Activated naive CD8-positive, alpha-beta T cell treated with anti-CD3 and anti-CD28 coated beads for 36 hours (primary cell): ENCODE measurements around the gene NELL1. TPM values are rescaled to one million over a fixed set of nuclear protein-coding genes. Genes with fewer than 3 reads are reported as not detected.

Experiments used
- DNase-seq: peaks from one replicate; pipeline ENCODE4 v3.0.0; 2021
- H3K27ac Mint-ChIP-seq: one replicate; pipeline ENCODE4 v1.8.0; 2022; ENCODE audit warnings: mild to moderate bottlenecking, moderate library complexity, mixed read lengths
- H3K27me3 Mint-ChIP-seq: one replicate; pipeline ENCODE4 v1.8.0; 2022; ENCODE audit warnings: mild to moderate bottlenecking, mixed read lengths
- H3K36me3 Mint-ChIP-seq: one replicate; pipeline ENCODE4 v1.8.0; 2021; ENCODE audit warnings: mild to moderate bottlenecking, mixed read lengths
- H3K4me1 Mint-ChIP-seq: one replicate; pipeline ENCODE4 v1.8.0; 2021; ENCODE audit warnings: mixed read lengths
- H3K4me3 Mint-ChIP-seq: one replicate; pipeline ENCODE4 v1.8.0; 2022; ENCODE audit warnings: mild to moderate bottlenecking, moderate library complexity, mixed read lengths
- H3K9me3 Mint-ChIP-seq: one replicate; pipeline ENCODE4 v1.8.0; 2022; ENCODE audit warnings: mixed read lengths
- total RNA-seq, 2 experiments: library from RNA; stranded (reverse); gene quantifications; one replicate each; pipeline ENCODE4 v1.2.3, GENCODE V29; 2021

The NELL1 gene
- total RNA-seq, 2 experiments from 2014 or later, result not detected

GRCh38 chr11:21481255-21481654, 811.9 kb downstream of the NELL1 start:
- Mint-ChIP-seq H3K27me3 (no peaks in the 10 kb centered on the region), H3K36me3 (no peaks in the 10 kb centered on the region), H3K27ac (no peak overlapping the region), H3K4me3 (no peak overlapping the region), H3K4me1 (no peaks in the 10 kb centered on the region), H3K9me3 (no peaks in the 10 kb centered on the region)
- DNase-seq, result no peak

- no peaks in the 10 kb centered on the region for H3K36me3 Mint-ChIP-seq
- no peaks in the 10 kb centered on the region for H3K4me1 Mint-ChIP-seq
- no peak for DNase-seq
- H3K27ac Mint-ChIP-seq, result no peak overlapping the region
- no peak overlapping the region for H3K4me3 Mint-ChIP-seq
- H3K9me3 Mint-ChIP-seq, result peaks cover 4% of the 10 kb centered on the region
- H3K27me3 Mint-ChIP-seq, result no peaks in the 10 kb centered on the region
Observed at GRCh38 chr11:21484039-21484438, 814.7 kb downstream of the NELL1 start.

GRCh38 chr11:21485006-21485405, 815.6 kb downstream of the NELL1 start:
- Mint-ChIP-seq H3K4me1 (no peaks in the 10 kb centered on the region), H3K4me3 (no peak overlapping the region), H3K36me3 (no peaks in the 10 kb centered on the region)

GRCh38 chr11:21485426-21485825, 816.0 kb downstream of the NELL1 start:
- Mint-ChIP-seq H3K27me3 (no peaks in the 10 kb centered on the region), H3K36me3 (no peaks in the 10 kb centered on the region), H3K4me1 (no peaks in the 10 kb centered on the region), H3K9me3 (peaks cover 13% of the 10 kb centered on the region), H3K4me3 (no peak overlapping the region), H3K27ac (no peak overlapping the region)
- DNase-seq, result no peak

More at GRCh38 chr11:21485006-21485405, 815.6 kb downstream of the NELL1 start:
- DNase-seq, result no peak
- Mint-ChIP-seq H3K9me3 (peaks cover 12% of the 10 kb centered on the region), H3K27ac (no peak overlapping the region), H3K27me3 (no peaks in the 10 kb centered on the region)

GRCh38 chr11:21489416-21490115, 820.2 kb downstream of the NELL1 start:
- no peaks in the 10 kb centered on the region for H3K27me3 Mint-ChIP-seq
- no peak for DNase-seq
- H3K27ac Mint-ChIP-seq, result no peak overlapping the region
- no peak overlapping the region for H3K4me3 Mint-ChIP-seq
- H3K4me1 Mint-ChIP-seq, result no peaks in the 10 kb centered on the region
- H3K9me3 Mint-ChIP-seq, result peaks cover 20% of the 10 kb centered on the region
- H3K36me3 Mint-ChIP-seq, result no peaks in the 10 kb centered on the region

GRCh38 chr11:21492931-21493330, 823.5 kb downstream of the NELL1 start:
- DNase-seq, result no peak
- H3K4me1 Mint-ChIP-seq, result no peaks in the 10 kb centered on the region
- H3K9me3 Mint-ChIP-seq, result peaks cover 21% of the 10 kb centered on the region
- H3K36me3 Mint-ChIP-seq, result no peaks in the 10 kb centered on the region
- H3K27me3 Mint-ChIP-seq, result no peaks in the 10 kb centered on the region
- H3K4me3 Mint-ChIP-seq, result no peak overlapping the region
- H3K27ac Mint-ChIP-seq, result no peak overlapping the region

DNA sequence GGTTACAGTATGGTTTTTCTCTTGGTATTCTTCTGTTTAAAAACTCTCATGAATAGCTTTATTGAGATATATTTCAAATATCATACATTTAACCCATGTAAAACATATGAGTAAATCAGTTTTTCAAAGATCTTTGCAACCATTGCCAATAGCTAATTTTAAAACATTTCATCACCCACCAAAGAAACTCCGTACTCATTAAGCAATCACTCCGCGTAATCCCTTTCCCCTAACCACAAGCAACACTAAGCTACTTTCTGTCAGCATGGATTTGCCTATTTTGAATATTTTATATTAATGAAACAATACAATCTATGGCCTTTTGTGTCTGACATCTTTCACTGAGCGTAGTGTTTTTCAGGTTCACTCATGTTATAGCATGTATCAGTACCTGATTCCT, 825.6 kb downstream of the NELL1 start:
- Mint-ChIP-seq H3K27me3 (no peaks in the 10 kb centered on the region), H3K36me3 (no peaks in the 10 kb centered on the region), H3K4me1 (no peaks in the 10 kb centered on the region), H3K9me3 (peaks cover 10% of the 10 kb centered on the region), H3K27ac (no peak overlapping the region), H3K4me3 (no peak overlapping the region)
- no peak for DNase-seq

DNA sequence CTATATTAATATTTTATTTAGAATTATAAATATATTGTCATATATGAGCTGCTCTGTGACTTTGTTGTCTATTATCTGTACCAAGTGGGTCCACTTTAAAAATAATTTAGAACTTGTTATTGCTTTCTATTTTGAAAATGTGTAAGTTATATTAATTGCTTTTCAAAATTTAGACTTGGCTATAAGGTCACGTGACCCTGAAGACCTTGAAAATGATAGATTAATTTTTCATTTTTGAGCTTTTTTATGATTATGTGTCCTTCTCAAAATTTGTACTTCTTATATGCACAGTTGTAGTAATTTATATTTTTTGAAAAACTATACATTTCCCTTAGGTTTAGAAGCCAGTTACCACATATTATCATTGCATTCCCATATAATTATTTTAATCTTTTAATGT, 826.5 kb downstream of the NELL1 start:
- H3K27ac Mint-ChIP-seq, result no peak overlapping the region
- peaks cover 6% of the 10 kb centered on the region for H3K9me3 Mint-ChIP-seq
- DNase-seq, result no peak
- H3K36me3 Mint-ChIP-seq, result no peaks in the 10 kb centered on the region
- no peak overlapping the region for H3K4me3 Mint-ChIP-seq
- H3K27me3 Mint-ChIP-seq, result no peaks in the 10 kb centered on the region
- H3K4me1 Mint-ChIP-seq, result no peaks in the 10 kb centered on the region

DNA sequence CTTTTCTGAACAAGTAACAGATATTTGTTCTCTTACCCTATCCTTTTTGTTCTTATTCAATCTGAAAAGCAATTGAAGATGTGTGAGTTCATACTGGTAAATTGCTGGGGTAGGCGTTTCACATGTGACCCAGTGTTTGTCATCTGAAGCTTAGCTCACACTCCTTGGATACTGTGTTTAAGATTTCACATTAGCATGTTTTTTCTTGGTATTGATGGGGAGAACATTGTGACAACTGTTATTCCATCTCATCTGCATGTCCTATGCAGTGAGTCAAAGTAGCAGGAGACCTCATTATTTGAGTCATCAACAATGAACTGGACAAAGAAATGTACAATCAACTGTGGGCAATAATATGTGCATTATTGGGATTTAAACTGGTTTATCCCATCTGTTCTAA, 831.9 kb downstream of the NELL1 start:
- H3K4me1 Mint-ChIP-seq, result no peaks in the 10 kb centered on the region
- H3K27ac Mint-ChIP-seq, result no peak overlapping the region
- H3K36me3 Mint-ChIP-seq, result no peaks in the 10 kb centered on the region
- DNase-seq, result no peak
- peaks cover 1% of the 10 kb centered on the region for H3K9me3 Mint-ChIP-seq
- H3K4me3 Mint-ChIP-seq, result no peak overlapping the region
- H3K27me3 Mint-ChIP-seq, result no peaks in the 10 kb centered on the region

DNA sequence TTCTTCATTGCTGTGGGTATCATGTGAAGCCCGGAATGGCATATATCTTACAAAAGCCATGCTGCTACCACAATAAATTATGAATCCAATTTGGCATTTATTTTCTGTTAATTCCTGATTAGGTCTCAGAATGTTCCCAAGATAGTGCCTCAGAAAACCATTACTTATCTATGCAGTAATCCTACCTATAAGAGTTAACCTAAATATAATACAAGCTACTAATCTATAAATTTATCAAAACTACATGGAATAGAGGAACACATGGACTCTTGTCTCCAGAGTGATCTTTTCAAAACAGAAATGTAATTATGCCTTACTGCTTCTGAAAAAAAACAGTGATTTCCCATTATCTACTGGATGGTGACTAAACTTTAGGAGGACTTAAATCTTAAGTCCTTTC, 835.7 kb downstream of the NELL1 start:
- no peaks in the 10 kb centered on the region for H3K9me3 Mint-ChIP-seq
- no peak overlapping the region for H3K27ac Mint-ChIP-seq
- DNase-seq, result no peak
- H3K27me3 Mint-ChIP-seq, result no peaks in the 10 kb centered on the region
- H3K36me3 Mint-ChIP-seq, result no peaks in the 10 kb centered on the region
- no peak overlapping the region for H3K4me3 Mint-ChIP-seq
- no peaks in the 10 kb centered on the region for H3K4me1 Mint-ChIP-seq

- DNase-seq, result peak; percentile 12
- no peaks in the 10 kb centered on the region for H3K36me3 Mint-ChIP-seq
- H3K4me3 Mint-ChIP-seq, result no peak overlapping the region
- H3K27ac Mint-ChIP-seq, result no peak overlapping the region
- no peaks in the 10 kb centered on the region for H3K9me3 Mint-ChIP-seq
- no peaks in the 10 kb centered on the region for H3K4me1 Mint-ChIP-seq
- no peaks in the 10 kb centered on the region for H3K27me3 Mint-ChIP-seq
Observed at GRCh38 chr11:21511835-21512440, 842.6 kb downstream of the NELL1 start.

GRCh38 chr11:21514316-21514715, 844.9 kb downstream of the NELL1 start:
- no peak overlapping the region for H3K4me3 Mint-ChIP-seq
- H3K27me3 Mint-ChIP-seq, result no peaks in the 10 kb centered on the region
- H3K9me3 Mint-ChIP-seq, result no peaks in the 10 kb centered on the region
- no peak overlapping the region for H3K27ac Mint-ChIP-seq
- no peaks in the 10 kb centered on the region for H3K36me3 Mint-ChIP-seq
- H3K4me1 Mint-ChIP-seq, result no peaks in the 10 kb centered on the region
- DNase-seq, result no peak

GRCh38 chr11:21520244-21520643, 850.9 kb downstream of the NELL1 start:
- Mint-ChIP-seq H3K36me3 (no peaks in the 10 kb centered on the region), H3K4me1 (no peaks in the 10 kb centered on the region), H3K27ac (no peak overlapping the region), H3K9me3 (no peaks in the 10 kb centered on the region), H3K27me3 (no peaks in the 10 kb centered on the region), H3K4me3 (no peak overlapping the region)
- no peak for DNase-seq

GRCh38 chr11:21529187-21529586, 859.8 kb downstream of the NELL1 start:
- Mint-ChIP-seq H3K27me3 (no peaks in the 10 kb centered on the region), H3K4me3 (no peak overlapping the region), H3K9me3 (no peaks in the 10 kb centered on the region), H3K4me1 (no peaks in the 10 kb centered on the region), H3K27ac (no peak overlapping the region), H3K36me3 (no peaks in the 10 kb centered on the region)
- no peak for DNase-seq

GRCh38 chr11:21534288-21534687, 864.9 kb downstream of the NELL1 start:
- DNase-seq, result no peak
- H3K9me3 Mint-ChIP-seq, result no peaks in the 10 kb centered on the region
- H3K27ac Mint-ChIP-seq, result no peak overlapping the region
- H3K36me3 Mint-ChIP-seq, result no peaks in the 10 kb centered on the region
- H3K4me3 Mint-ChIP-seq, result no peak overlapping the region
- H3K4me1 Mint-ChIP-seq, result no peaks in the 10 kb centered on the region
- H3K27me3 Mint-ChIP-seq, result no peaks in the 10 kb centered on the region

DNA sequence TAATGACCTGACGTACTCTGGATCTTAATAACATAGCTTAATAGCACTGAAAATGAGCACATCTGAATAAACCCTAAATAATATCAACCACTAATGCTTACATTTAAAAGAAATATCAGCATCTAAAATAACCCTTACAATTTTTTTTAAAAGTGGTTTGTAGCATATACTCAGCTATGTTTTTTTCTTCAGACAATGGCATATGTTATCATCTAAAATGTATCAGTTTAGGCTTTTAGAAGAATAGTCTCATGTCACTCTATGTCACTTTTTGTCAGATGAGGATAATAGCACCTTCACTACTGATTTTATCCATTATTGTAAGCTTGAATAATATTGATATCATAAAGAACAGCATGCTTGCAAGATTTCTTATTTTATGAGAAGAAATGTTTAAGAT, 868.6 kb downstream of the NELL1 start:
- Mint-ChIP-seq H3K27me3 (no peaks in the 10 kb centered on the region), H3K36me3 (no peaks in the 10 kb centered on the region), H3K4me3 (no peak overlapping the region), H3K27ac (no peak overlapping the region), H3K9me3 (no peaks in the 10 kb centered on the region), H3K4me1 (no peaks in the 10 kb centered on the region)
- DNase-seq, result no peak
